HEK293 (cell line): ENCODE results near the gene RNF123.

Experiments used
- CTCF ChIA-PET: fragments of 350-600 bp; formaldehyde crosslinking; extraction: SDS; loops from one replicate; lab custom pipeline; 2021; ENCODE audit warnings: antibody characterized with exemption; lab: Yijun Ruan, JAX
- POLR2A ChIA-PET: fragments of 300-600 bp; formaldehyde crosslinking; extraction: SDS; loops from one replicate; lab custom pipeline; 2020; ENCODE audit warnings: antibody characterized with exemption, inconsistent platforms; lab: Yijun Ruan, JAX
- H3K27ac ChIP-seq: fragments of 200-500 bp; sonication (Bioruptor generic); 2 replicates; pipeline ENCODE4 v1.5.1; 2014; ENCODE audit warnings: low read depth, low read length, control low read depth, inconsistent platforms; ENCODE audit errors: extremely low read depth
- H3K36me3 ChIP-seq, 2 experiments: fragments of 200-500 bp in 1 of 2; sonication (Bioruptor generic) in 1 of 2; 1 replicate in 1 of 2; 2 replicates in 1 of 2; pipeline ENCODE4 v1.5.1; 2014 to 2017; ENCODE audit warnings: inconsistent platforms in 2 of 2, low read length in 2 of 2; ENCODE audit not compliant: control insufficient read depth in 2 of 2, insufficient read depth in 1 of 2
- H3K4me1 ChIP-seq: fragments of 200-500 bp; sonication (Bioruptor generic); 2 replicates; pipeline ENCODE4 v1.5.1; 2014; ENCODE audit warnings: mild to moderate bottlenecking, low read length, inconsistent platforms; ENCODE audit not compliant: control insufficient read depth, insufficient read depth
- H3K4me3 ChIP-seq: 2 replicates; pipeline ENCODE4 v1.5.1; 2011; ENCODE audit warnings: low read depth, mild to moderate bottlenecking, control low read depth, low read length, moderate library complexity
- H3K9me3 ChIP-seq: fragments of 200-500 bp; sonication (Bioruptor generic); 2 replicates; pipeline ENCODE4 v1.5.1; 2014; ENCODE audit warnings: low read depth, low read length, inconsistent platforms; ENCODE audit not compliant: control insufficient read depth, insufficient read depth
- BCL11A ChIP-seq: fragments of 450-650 bp; formaldehyde crosslinking; IDR thresholded peaks from 2 replicates; pipeline ENCODE4 v1.5.1; 2016; ENCODE audit warnings: low read depth, missing biosample characterization, missing genetic modification characterization
- ELK4 ChIP-seq: IDR thresholded peaks from 2 replicates; pipeline ENCODE4 v1.6.1; 2011; ENCODE audit warnings: mild to moderate bottlenecking, low read depth, low read length, borderline replicate concordance
- HOXC10 ChIP-seq: sonication (generic); formaldehyde crosslinking; IDR thresholded peaks from 2 replicates; pipeline ENCODE4 v1.8.1; 2023; ENCODE audit warnings: mild to moderate bottlenecking, missing genetic modification reagents
- HOXD13 ChIP-seq: sonication (generic); formaldehyde crosslinking; IDR thresholded peaks from 2 replicates; pipeline ENCODE4 v1.8.0; 2022; ENCODE audit warnings: missing genetic modification reagents, borderline replicate concordance
- IKZF3 ChIP-seq: fragments of 450-650 bp; IDR thresholded peaks from 2 replicates; pipeline ENCODE4 v1.5.0; 2018; ENCODE audit warnings: missing biosample characterization, mild to moderate bottlenecking, missing genetic modification characterization, moderate library complexity
- KLF7 ChIP-seq: fragments of 450-650 bp; formaldehyde crosslinking; IDR thresholded peaks from 2 replicates; pipeline ENCODE4 v1.5.1; 2016; ENCODE audit warnings: missing biosample characterization, missing genetic modification characterization, borderline replicate concordance
- REPIN1 ChIP-seq: fragments of 450-650 bp; formaldehyde crosslinking; IDR thresholded peaks from 2 replicates; pipeline ENCODE4 v1.5.1; 2017; ENCODE audit warnings: missing biosample characterization, missing genetic modification characterization, low read depth
- SCRT2 ChIP-seq: fragments of 450-650 bp; formaldehyde crosslinking; IDR thresholded peaks from 2 replicates; pipeline ENCODE4 v1.5.1; 2016; ENCODE audit warnings: missing biosample characterization, missing genetic modification characterization
- SETDB1 ChIP-seq: IDR thresholded peaks from one replicate; pipeline ENCODE4 v1.6.1; 2017; ENCODE audit warnings: mild to moderate bottlenecking, low read length, moderate library complexity, mixed read lengths; ENCODE audit not compliant: insufficient read length
- TRIM28 ChIP-seq: IDR thresholded peaks from 2 replicates; pipeline ENCODE4 v1.6.1; 2011; ENCODE audit warnings: low read length, control low read depth, borderline replicate concordance
- ZBTB48 ChIP-seq: fragments of 450-650 bp; formaldehyde crosslinking; IDR thresholded peaks from 2 replicates; pipeline ENCODE4 v1.5.1; 2016; ENCODE audit warnings: missing biosample characterization, missing genetic modification characterization
- ZIC2 ChIP-seq: fragments of 450-650 bp; formaldehyde crosslinking; IDR thresholded peaks from 2 replicates; pipeline ENCODE4 v1.5.1; 2016; ENCODE audit warnings: missing biosample characterization, missing genetic modification characterization
- ZNF114 ChIP-seq: fragments of 450-650 bp; formaldehyde crosslinking; IDR thresholded peaks from 2 replicates; pipeline ENCODE4 v1.5.0; 2017; ENCODE audit warnings: missing biosample characterization, missing genetic modification characterization
- ZNF133 ChIP-seq: fragments of 450-650 bp; formaldehyde crosslinking; IDR thresholded peaks from 2 replicates; pipeline ENCODE4 v1.5.1; 2016; ENCODE audit warnings: missing biosample characterization, missing genetic modification characterization
- ZNF140 ChIP-seq: fragments of 450-650 bp; formaldehyde crosslinking; IDR thresholded peaks from 2 replicates; pipeline ENCODE4 v1.5.1; 2016; ENCODE audit warnings: missing biosample characterization, missing genetic modification characterization
- ZNF202 ChIP-seq: fragments of 450-650 bp; formaldehyde crosslinking; IDR thresholded peaks from 2 replicates; pipeline ENCODE4 v1.5.1; 2016; ENCODE audit warnings: missing biosample characterization, missing genetic modification characterization, borderline replicate concordance
- ZNF211 ChIP-seq: fragments of 450-650 bp; formaldehyde crosslinking; IDR thresholded peaks from 2 replicates; pipeline ENCODE4 v1.5.1; 2016; ENCODE audit warnings: low read depth, missing biosample characterization, missing genetic modification characterization
- ZNF239 ChIP-seq: fragments of 450-650 bp; formaldehyde crosslinking; IDR thresholded peaks from 2 replicates; pipeline ENCODE4 v1.5.1; 2016; ENCODE audit warnings: missing biosample characterization, missing genetic modification characterization
- ZNF302 ChIP-seq: fragments of 450-650 bp; formaldehyde crosslinking; IDR thresholded peaks from 2 replicates; pipeline ENCODE4 v1.5.1; 2016; ENCODE audit warnings: missing biosample characterization, missing genetic modification characterization, low read depth
- ZNF394 ChIP-seq: fragments of 450-650 bp; formaldehyde crosslinking; IDR thresholded peaks from 2 replicates; pipeline ENCODE4 v1.5.1; 2016; ENCODE audit warnings: missing biosample characterization, missing genetic modification characterization, mild to moderate bottlenecking, moderate library complexity, borderline replicate concordance
- ZNF514 ChIP-seq: fragments of 450-650 bp; formaldehyde crosslinking; IDR thresholded peaks from 2 replicates; pipeline ENCODE4 v1.5.1; 2016; ENCODE audit warnings: missing biosample characterization, missing genetic modification characterization
- ZNF585B ChIP-seq: fragments of 450-650 bp; formaldehyde crosslinking; IDR thresholded peaks from 2 replicates; pipeline ENCODE4 v1.5.1; 2016; ENCODE audit warnings: missing biosample characterization, missing genetic modification characterization
- ZNF596 ChIP-seq: fragments of 450-650 bp; IDR thresholded peaks from 2 replicates; pipeline ENCODE4 v1.5.0; 2018; ENCODE audit warnings: missing biosample characterization, mild to moderate bottlenecking, missing genetic modification characterization, moderate library complexity
- ZNF623 ChIP-seq: fragments of 450-650 bp; formaldehyde crosslinking; IDR thresholded peaks from 2 replicates; pipeline ENCODE4 v1.5.1; 2016; ENCODE audit warnings: missing biosample characterization, missing genetic modification characterization
- ZNF776 ChIP-seq: fragments of 450-650 bp; formaldehyde crosslinking; IDR thresholded peaks from 2 replicates; pipeline ENCODE4 v1.5.0; 2017; ENCODE audit warnings: missing biosample characterization, missing genetic modification characterization, borderline replicate concordance
- TF ChIP-seq, protein P1 (sequence below): fragments of 450-650 bp; formaldehyde crosslinking; optimal IDR thresholded peaks from 2 replicates; pipeline ENCODE3; 2016; ENCODE audit warnings: missing biosample characterization, mild to moderate bottlenecking, missing genetic modification characterization
- TF ChIP-seq, protein P2 (sequence below): fragments of 450-650 bp; formaldehyde crosslinking; IDR thresholded peaks from 2 replicates; pipeline ENCODE4 v1.5.1; 2016; ENCODE audit warnings: missing biosample characterization, missing genetic modification characterization
- TF ChIP-seq, protein P3 (sequence below): fragments of 450-650 bp; formaldehyde crosslinking; IDR thresholded peaks from 2 replicates; pipeline ENCODE4 v1.5.1; 2016; ENCODE audit warnings: missing biosample characterization, missing genetic modification characterization, borderline replicate concordance

The RNF123 gene

GRCh38 chr3:49674497-49674983, 14.8 kb upstream of the RNF123 start (continued):
- TF ChIP-seq ZNF596 (tag by site-specific recombination), result no peak
- no peak for TF ChIP-seq HOXC10
- TF ChIP-seq ZNF302, result no peak
- TF ChIP-seq ZNF239, result no peak
- TF ChIP-seq, protein P1, sequence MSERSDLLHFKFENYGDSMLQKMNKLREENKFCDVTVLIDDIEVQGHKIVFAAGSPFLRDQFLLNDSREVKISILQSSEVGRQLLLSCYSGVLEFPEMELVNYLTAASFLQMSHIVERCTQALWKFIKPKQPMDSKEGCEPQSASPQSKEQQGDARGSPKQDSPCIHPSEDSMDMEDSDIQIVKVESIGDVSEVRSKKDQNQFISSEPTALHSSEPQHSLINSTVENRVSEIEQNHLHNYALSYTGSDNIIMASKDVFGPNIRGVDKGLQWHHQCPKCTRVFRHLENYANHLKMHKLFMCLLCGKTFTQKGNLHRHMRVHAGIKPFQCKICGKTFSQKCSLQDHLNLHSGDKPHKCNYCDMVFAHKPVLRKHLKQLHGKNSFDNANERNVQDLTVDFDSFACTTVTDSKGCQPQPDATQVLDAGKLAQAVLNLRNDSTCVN (tag by site-specific recombination), result peak; percentile 56
- no peak for TF ChIP-seq ZNF202
- peak; percentile 30; the same call in 1 of the 2 replicates for TF ChIP-seq ELK4
- no peak for TF ChIP-seq KLF7
- TF ChIP-seq TRIM28, result no peak
- no peak for TF ChIP-seq ZNF585B (tag by site-specific recombination)
- TF ChIP-seq ZBTB48 (tag by site-specific recombination), result peak; percentile 63
- no peak for TF ChIP-seq ZNF394 (tag by site-specific recombination)
- TF ChIP-seq, protein P2, sequence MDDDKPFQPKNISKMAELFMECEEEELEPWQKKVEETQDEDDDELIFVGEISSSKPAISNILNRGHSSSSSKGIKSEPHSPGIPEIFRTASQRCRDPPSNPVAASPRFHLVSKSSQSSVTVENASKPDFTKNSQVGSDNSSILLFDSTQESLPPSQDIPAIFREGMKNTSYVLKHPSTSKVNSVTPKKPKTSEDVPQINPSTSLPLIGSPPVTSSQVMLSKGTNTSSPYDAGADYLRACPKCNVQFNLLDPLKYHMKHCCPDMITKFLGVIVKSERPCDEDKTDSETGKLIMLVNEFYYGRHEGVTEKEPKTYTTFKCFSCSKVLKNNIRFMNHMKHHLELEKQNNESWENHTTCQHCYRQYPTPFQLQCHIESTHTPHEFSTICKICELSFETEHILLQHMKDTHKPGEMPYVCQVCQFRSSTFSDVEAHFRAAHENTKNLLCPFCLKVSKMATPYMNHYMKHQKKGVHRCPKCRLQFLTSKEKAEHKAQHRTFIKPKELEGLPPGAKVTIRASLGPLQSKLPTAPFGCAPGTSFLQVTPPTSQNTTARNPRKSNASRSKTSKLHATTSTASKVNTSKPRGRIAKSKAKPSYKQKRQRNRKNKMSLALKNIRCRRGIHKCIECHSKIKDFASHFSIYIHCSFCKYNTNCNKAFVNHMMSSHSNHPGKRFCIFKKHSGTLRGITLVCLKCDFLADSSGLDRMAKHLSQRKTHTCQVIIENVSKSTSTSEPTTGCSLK (tag by site-specific recombination), result no peak
- no peak for TF ChIP-seq BCL11A (tag by site-specific recombination)
- TF ChIP-seq ZNF211 (tag by site-specific recombination), result no peak
- no peak for TF ChIP-seq IKZF3 (tag by site-specific recombination)
- TF ChIP-seq SETDB1, result no peak
- no peak for TF ChIP-seq ZNF514 (tag by site-specific recombination)
- no peak for TF ChIP-seq ZNF776 (tag by site-specific recombination)
- TF ChIP-seq SCRT2 (tag by site-specific recombination), result peak; percentile 99
- TF ChIP-seq REPIN1 (tag by site-specific recombination), result no peak
- TF ChIP-seq ZNF140, result no peak
- 0 out of 2 replicates have a peak, but pooled peaks have one; percentile 13 for TF ChIP-seq ZNF133 (tag by site-specific recombination)

DNA sequence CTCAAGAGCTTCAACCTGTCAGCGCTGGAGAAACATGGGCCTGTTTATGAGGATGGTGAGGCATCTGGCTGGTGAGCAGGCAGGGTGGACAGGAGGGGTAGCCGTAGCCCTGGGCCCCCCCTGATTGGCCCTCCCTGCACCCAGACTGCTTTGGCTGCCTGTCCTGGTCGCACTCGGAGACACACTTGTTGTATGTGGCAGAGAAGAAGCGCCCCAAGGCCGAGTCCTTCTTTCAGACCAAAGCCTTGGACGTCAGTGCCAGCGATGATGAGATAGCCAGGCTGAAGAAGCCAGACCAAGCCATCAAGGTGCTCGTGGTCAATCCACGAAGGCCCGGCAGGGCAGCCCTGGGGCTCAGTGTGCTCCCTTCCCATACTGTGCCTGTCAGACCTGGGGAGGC, 13.4 kb upstream of the RNF123 start:
- Histone ChIP-seq H3K27ac (no peak overlapping the region), H3K4me3 (no peak overlapping the region), H3K9me3 (no peaks in the 10 kb centered on the region), H3K36me3 (peaks cover 0 to 57% of the 10 kb centered on the region in 2 experiments; a peak in 1 of 3 replicates), H3K4me1 (no peaks in the 10 kb centered on the region)
- ChIA-PET POLR2A (no interaction called here), CTCF (no interaction called here)
- TF ChIP-seq ZNF202, result no peak
- TF ChIP-seq ZNF114, result no peak
- no peak for TF ChIP-seq ZIC2 (tag by site-specific recombination)
- no peak for TF ChIP-seq HOXD13
- no peak for TF ChIP-seq ZNF623 (tag by site-specific recombination)
- TF ChIP-seq, protein P3, sequence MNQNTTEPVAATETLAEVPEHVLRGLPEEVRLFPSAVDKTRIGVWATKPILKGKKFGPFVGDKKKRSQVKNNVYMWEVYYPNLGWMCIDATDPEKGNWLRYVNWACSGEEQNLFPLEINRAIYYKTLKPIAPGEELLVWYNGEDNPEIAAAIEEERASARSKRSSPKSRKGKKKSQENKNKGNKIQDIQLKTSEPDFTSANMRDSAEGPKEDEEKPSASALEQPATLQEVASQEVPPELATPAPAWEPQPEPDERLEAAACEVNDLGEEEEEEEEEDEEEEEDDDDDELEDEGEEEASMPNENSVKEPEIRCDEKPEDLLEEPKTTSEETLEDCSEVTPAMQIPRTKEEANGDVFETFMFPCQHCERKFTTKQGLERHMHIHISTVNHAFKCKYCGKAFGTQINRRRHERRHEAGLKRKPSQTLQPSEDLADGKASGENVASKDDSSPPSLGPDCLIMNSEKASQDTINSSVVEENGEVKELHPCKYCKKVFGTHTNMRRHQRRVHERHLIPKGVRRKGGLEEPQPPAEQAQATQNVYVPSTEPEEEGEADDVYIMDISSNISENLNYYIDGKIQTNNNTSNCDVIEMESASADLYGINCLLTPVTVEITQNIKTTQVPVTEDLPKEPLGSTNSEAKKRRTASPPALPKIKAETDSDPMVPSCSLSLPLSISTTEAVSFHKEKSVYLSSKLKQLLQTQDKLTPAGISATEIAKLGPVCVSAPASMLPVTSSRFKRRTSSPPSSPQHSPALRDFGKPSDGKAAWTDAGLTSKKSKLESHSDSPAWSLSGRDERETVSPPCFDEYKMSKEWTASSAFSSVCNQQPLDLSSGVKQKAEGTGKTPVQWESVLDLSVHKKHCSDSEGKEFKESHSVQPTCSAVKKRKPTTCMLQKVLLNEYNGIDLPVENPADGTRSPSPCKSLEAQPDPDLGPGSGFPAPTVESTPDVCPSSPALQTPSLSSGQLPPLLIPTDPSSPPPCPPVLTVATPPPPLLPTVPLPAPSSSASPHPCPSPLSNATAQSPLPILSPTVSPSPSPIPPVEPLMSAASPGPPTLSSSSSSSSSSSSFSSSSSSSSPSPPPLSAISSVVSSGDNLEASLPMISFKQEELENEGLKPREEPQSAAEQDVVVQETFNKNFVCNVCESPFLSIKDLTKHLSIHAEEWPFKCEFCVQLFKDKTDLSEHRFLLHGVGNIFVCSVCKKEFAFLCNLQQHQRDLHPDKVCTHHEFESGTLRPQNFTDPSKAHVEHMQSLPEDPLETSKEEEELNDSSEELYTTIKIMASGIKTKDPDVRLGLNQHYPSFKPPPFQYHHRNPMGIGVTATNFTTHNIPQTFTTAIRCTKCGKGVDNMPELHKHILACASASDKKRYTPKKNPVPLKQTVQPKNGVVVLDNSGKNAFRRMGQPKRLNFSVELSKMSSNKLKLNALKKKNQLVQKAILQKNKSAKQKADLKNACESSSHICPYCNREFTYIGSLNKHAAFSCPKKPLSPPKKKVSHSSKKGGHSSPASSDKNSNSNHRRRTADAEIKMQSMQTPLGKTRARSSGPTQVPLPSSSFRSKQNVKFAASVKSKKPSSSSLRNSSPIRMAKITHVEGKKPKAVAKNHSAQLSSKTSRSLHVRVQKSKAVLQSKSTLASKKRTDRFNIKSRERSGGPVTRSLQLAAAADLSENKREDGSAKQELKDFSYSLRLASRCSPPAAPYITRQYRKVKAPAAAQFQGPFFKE (tag by site-specific recombination), result no peak
- no peak for TF ChIP-seq ZNF394 (tag by site-specific recombination)
